ENCODE measurements around the gene HSPA1B. TPM values are rescaled to one million over a fixed set of nuclear protein-coding genes. Genes with fewer than 3 reads are reported as not detected.

Gene HSPA1B
- total and polyA plus RNA-seq, 2 experiments from 2014 or later, result 111 to 172 TPM

- H3K9me2 ChIP-seq (replicated peaks; ENCODE audit: insufficient read depth), result no peaks in the 10 kb centered on the region
- H4K20me1 ChIP-seq (ENCODE audit: insufficient read depth, poor library complexity, severe bottlenecking), result no peaks in the 10 kb centered on the region
- 53% methylated on average over 10 of the region's 10 CpGs for WGBS (ENCODE audit: low lambda C conversion rate, missing lambda C conversion rate)
- no peaks in the 10 kb centered on the region for H3K36me3 ChIP-seq (replicated peaks; ENCODE audit: insufficient read depth, low read depth)
- peak overlapping the region; percentile 27 for H3K4me3 ChIP-seq
- no peak overlapping the region for H2AFZ ChIP-seq
- peak overlapping the region; percentile 99 for H3K27ac ChIP-seq
- H3K9me3 ChIP-seq (ENCODE audit: low read depth), result no peaks in the 10 kb centered on the region
- peak; percentile 89 for DNase-seq (ENCODE audit: low spot score)
- TF ChIP-seq EZH2phosphoT487 (IDR thresholded peaks at IDR 0.05; ENCODE audit: low read depth, severe bottlenecking, unreplicated experiment), result no peak
- no peak for TF ChIP-seq EZH2 (IDR thresholded peaks at IDR 0.05; ENCODE audit: borderline replicate concordance)
- TF ChIP-seq CTCF (IDR thresholded peaks at IDR 0.05; ENCODE audit: poor library complexity), result no peak
- no peaks in the 10 kb centered on the region for H3K27me3 ChIP-seq
- peaks cover 23% of the 10 kb centered on the region for H3K79me2 ChIP-seq
- peak overlapping the region; percentile 84 for H3K4me2 ChIP-seq
- no peaks in the 10 kb centered on the region for H3K4me1 ChIP-seq (ENCODE audit: insufficient read depth)
Measured at GRCh38 chr6:31877651-31878161, 50.2 kb downstream of the HSPA1B start.

- H3K79me2 ChIP-seq, result peaks cover 23% of the 10 kb centered on the region
- peak overlapping the region; percentile 27 for H3K4me3 ChIP-seq
- peak overlapping the region; percentile 99 for H3K27ac ChIP-seq
- H3K27me3 ChIP-seq, result no peaks in the 10 kb centered on the region
- H3K4me2 ChIP-seq, result peak overlapping the region; percentile 84
- no peaks in the 10 kb centered on the region for H3K36me3 ChIP-seq (replicated peaks; ENCODE audit: insufficient read depth, low read depth)
- H3K9me2 ChIP-seq (replicated peaks; ENCODE audit: insufficient read depth), result no peaks in the 10 kb centered on the region
- no peak for DNase-seq (ENCODE audit: low spot score)
- no peaks in the 10 kb centered on the region for H3K9me3 ChIP-seq (ENCODE audit: low read depth)
- no peaks in the 10 kb centered on the region for H4K20me1 ChIP-seq (ENCODE audit: insufficient read depth, poor library complexity, severe bottlenecking)
- TF ChIP-seq EZH2phosphoT487 (IDR thresholded peaks at IDR 0.05; ENCODE audit: low read depth, severe bottlenecking, unreplicated experiment) (no peak), EZH2 (IDR thresholded peaks at IDR 0.05; ENCODE audit: borderline replicate concordance) (no peak)
- H2AFZ ChIP-seq, result no peak overlapping the region
- WGBS (ENCODE audit: low lambda C conversion rate, missing lambda C conversion rate), result 66% methylated on average over 3 of the region's 3 CpGs
- H3K4me1 ChIP-seq (ENCODE audit: insufficient read depth), result no peaks in the 10 kb centered on the region
Measured at GRCh38 chr6:31878222-31878621, 50.7 kb downstream of the HSPA1B start.

GRCh38 chr6:31878726-31879125, 51.2 kb downstream of the HSPA1B start, which contains the start of gene SLC44A4:
SLC44A4 (minus strand) TSS chr6:31878997; CDS start chr6:31878980, 17 bp downstream.
- no peaks in the 10 kb centered on the region for H3K36me3 ChIP-seq (replicated peaks; ENCODE audit: insufficient read depth, low read depth)

More at GRCh38 chr6:31878726-31879125, 51.2 kb downstream of the HSPA1B start, which contains the start of gene SLC44A4:
- H3K9me3 ChIP-seq (ENCODE audit: low read depth), result no peaks in the 10 kb centered on the region
- DNase-seq (ENCODE audit: low spot score), result peak; percentile 71
- H3K9me2 ChIP-seq (replicated peaks; ENCODE audit: insufficient read depth), result no peaks in the 10 kb centered on the region
- H3K27me3 ChIP-seq, result no peaks in the 10 kb centered on the region
- H4K20me1 ChIP-seq (ENCODE audit: insufficient read depth, poor library complexity, severe bottlenecking), result no peaks in the 10 kb centered on the region
- TF ChIP-seq EZH2 (IDR thresholded peaks at IDR 0.05; ENCODE audit: borderline replicate concordance) (no peak), CTCF (IDR thresholded peaks at IDR 0.05; ENCODE audit: poor library complexity) (no peak), EZH2phosphoT487 (IDR thresholded peaks at IDR 0.05; ENCODE audit: low read depth, severe bottlenecking, unreplicated experiment) (no peak)
- WGBS (ENCODE audit: low lambda C conversion rate, missing lambda C conversion rate), result 82% methylated on average over 2 of the region's 18 CpGs
- H3K79me2 ChIP-seq, result peaks cover 23% of the 10 kb centered on the region
- H3K4me1 ChIP-seq (ENCODE audit: insufficient read depth), result no peaks in the 10 kb centered on the region
- peak within 1 kb of the TSS; percentile 84 for H3K4me2 ChIP-seq
- no peak within 1 kb of the TSS for H2AFZ ChIP-seq
- peak within 1 kb of the TSS; percentile 27 for H3K4me3 ChIP-seq
- peak within 1 kb of the TSS; percentile 99 for H3K27ac ChIP-seq

Measured in hepatocyte (in vitro differentiated cells).